Suppressor macrophage (primary cell): ENCODE results near the gene COMMD2.

ENCODE experiments used
- DNase-seq, 4 experiments: peaks; one replicate each; pipeline ENCODE4 v3.0.0-alpha.2; 2020 to 2022

COMMD2 gene

GRCh38 chr3:149702691-149703441 is 49.4 kb downstream of the COMMD2 start:
- DNase-seq, result no peak

- no peak for DNase-seq
These were observed 50.3 kb downstream of the COMMD2 start for GRCh38 chr3:149701977-149702350.

GRCh38 chr3:149701206-149701976 is 50.9 kb downstream of the COMMD2 start:
- DNase-seq, result no peak
